T-helper 1 cell treated with Interleukin-12 subunit alpha and Interleukin-12 subunit beta and Interleukin-4 antibody, amounts not matched to agents 30 ng/mL and 1 ng/mL, for 36 hours (primary cell): ENCODE results near the gene ALDH16A1. TPM values are rescaled to one million over a fixed set of nuclear protein-coding genes. Genes with fewer than 3 reads are reported as not detected.

Experiments
- intact Hi-C: fragments of 100-400 bp; cut with micrococcal nuclease; formaldehyde crosslinking; loops from one replicate; pipeline ENCODE4 v1.15.1; 2024
- total RNA-seq: library from RNA; stranded (reverse); gene quantifications from 2 replicates; pipeline ENCODE4 v1.2.3, GENCODE V29; 2022

The ALDH16A1 gene
- total RNA-seq, 1 donor from 2014 or later, result 34.2 TPM

DNA sequence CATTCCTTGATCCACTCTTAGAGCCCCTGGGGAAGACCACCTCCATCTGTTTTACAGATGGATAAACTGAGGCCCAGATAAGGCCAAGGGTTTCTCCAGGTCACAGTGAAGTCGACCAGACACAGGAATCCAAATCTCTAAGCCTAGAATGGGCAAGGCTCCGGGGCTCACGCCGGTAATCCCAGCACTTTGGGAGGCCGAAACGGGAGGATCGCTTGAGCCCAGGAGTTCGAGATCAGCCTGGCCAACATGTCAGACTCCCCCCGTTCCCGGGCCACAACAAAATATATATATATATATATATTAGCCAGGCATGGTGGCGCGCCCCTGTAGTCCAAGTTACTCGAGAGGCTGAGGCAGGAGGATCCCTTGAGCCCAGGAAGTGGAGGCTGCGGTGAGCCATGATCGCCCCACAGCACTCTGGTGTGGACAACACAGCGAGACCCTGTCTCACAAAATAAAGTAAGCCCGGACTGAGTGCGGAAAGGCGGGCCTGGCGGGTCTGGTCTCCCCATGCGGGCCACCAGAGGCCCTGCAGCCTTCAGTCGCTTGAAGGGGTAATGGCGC is 33.8 kb downstream of the ALDH16A1 start:
- intact Hi-C loops, result loop anchor here (1.0 kb wide), 3 partner anchors 10 to 33 kb away; partner anchors contain the start of genes ALDH16A1, FLT3LG and RPS11

DNA sequence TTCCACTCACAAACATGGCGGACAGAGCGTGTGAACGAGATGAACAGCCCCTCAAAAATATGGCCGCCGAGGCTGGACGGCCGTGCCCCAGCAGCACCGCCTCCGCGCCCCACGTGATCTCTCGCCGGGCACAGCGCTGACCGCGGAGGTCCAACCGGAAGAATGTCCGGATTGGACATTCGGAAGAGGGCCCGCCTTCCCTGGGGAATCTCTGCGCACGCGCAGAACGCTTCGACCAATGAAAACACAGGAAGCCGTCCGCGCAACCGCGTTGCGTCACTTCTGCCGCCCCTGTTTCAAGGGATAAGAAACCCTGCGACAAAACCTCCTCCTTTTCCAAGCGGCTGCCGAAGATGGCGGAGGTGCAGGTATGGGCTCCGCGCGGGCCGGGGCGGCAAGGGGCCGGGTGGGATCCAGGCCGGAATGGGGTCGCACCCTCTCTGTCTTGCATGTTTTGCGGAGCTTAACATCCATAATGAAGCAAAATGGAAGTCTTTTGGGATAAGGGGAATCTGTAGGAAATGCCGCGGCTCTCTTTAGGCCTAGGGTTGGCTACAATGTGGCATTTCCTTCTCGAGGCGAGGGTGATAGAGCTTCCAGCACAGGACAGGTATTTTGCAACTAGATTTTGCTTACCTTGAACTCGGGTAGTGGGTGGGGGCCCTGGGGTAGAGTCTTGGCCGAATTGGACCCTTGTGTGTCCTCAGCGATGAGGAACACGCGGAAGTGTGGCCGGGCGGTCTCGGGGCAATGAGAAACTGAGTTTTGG is 34.4 kb downstream of the ALDH16A1 start, which contains the start of gene RPL13A:
RPL13A (plus strand) TSS at position 332 of the 769 bp plus-strand sequence; CDS start at position 354, 22 bp downstream.
- intact Hi-C loops, result loop anchor here (1.0 kb wide), 3 partner anchors 9 to 34 kb away; partner anchors contain the start of genes ALDH16A1, FLT3LG and RPS11

DNA sequence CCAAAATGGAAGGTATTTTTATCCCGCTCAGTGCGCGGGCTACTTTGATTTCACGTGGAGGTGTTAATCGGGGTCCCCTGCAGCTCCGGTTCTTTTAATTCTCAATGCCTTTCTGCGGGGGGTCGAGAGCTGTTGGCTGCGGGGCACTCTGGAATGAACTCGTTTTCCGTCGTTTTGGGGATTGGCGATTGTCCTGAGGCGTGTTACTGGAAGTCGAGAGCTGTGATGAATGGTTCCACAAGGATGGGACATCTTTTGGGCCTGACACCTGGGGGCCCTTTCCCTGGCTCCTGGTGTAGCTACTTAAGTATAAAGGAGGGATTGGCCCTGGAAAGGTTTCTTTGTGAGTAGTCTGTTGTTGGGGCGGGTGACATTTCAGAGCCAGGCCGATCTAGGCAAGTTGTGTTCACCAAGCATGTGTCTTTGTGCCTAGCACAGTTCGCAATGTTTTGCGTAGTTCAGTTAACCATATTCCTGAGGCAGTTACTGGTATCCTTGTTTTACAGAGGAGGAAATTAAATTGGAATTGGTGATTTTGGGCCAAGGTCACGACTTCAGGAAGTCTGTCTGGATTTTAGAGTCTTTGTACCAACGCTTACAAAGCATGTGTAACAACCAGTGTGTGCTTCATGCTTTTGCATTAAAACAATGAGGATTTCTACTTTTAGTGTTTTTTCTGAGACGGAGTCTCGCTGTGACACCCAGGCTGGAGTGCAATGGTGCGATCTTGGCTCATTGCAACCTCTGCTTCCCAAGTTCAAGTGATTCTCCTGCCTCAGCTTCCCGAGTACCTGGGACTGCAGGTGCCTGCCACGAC is 35.2 kb downstream of the ALDH16A1 start:
- intact Hi-C loops, result no loop called here

DNA sequence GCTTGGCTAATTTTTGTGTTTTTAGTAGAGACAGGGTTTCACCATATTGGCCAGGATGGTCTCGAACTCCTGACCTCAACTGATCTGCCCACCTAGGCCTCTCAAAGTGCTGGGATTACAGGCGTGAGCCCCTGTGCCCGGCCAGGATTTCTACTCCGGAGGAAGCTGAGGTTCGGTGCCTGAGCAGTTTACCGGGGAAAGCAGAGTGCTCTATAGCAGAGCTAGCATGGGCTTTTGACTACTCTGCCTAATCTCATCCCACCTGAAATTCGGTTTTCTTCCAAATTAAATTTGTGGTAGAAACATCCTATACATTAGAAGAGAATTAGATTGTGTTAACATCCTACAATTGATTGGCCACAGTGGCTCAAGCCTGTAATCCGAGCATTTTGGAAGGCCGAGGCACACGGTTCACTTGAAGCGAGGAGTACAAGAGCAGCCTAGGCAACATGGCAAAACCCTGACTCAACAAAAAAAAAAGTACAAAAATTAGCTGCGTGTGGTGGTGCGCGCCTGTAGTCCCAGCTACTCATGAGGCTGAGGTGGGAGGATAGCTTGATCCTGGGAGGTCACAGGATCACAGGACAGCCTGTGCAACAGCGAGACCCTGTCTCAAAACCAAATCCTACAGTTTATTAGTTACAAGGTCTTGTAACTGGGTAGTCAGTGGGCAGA is 36.0 kb downstream of the ALDH16A1 start:
- intact Hi-C loops, result no loop called here

DNA sequence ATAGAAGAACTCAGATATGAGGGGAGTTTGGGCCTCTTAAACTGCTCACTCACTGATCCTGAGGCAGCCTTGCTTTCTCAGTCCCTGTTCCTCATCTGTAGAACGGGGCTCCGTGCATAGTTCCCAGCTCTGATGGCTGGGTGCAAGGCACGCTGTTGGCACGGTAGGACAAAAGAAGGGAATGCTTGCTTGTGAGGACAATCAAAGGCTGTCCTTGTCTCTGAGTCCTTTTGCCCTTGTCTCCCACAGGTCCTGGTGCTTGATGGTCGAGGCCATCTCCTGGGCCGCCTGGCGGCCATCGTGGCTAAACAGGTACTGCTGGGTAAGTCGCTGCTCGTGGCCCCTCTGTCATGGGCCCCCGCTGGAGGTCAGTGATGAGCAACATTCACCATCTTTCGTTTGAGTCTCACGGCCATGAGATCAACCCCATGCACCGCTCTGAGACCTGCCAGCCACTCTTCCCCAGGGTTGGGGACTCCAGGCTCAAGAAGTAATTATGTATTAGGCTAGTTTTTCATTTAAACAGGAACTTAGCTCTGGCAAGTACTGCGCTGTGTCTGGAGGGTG is 36.7 kb downstream of the ALDH16A1 start:
- intact Hi-C loops, result no loop called here

DNA sequence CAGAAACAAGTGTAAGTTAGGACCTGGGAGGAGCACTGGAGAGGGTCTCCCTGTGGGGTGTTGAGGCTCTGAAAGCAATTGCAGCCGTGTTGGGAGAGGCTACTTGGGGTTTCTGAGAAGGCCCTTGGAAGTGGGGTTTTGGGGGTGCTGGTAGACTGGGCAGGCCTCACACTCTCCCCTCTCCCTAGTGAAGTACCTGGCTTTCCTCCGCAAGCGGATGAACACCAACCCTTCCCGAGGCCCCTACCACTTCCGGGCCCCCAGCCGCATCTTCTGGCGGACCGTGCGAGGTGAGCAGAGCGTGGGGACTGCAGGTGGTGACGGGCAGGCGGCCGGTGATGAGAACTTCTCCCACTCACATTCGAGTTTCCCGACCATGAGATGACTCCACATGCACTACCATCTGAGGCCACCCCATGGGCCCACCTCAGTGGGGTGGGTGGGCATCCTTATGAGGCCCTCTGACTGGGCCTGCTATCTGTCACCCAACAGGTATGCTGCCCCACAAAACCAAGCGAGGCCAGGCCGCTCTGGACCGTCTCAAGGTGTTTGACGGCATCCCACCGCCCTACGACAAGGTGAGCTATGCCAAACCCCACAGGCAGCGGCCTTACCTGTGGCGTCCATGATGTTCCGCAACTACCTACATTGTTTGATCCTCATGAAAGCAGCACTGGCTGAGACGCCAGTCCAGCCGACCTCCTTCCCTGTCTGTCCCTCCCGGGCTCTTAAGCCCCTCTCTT is 37.4 kb downstream of the ALDH16A1 start:
- intact Hi-C loops, result no loop called here

DNA sequence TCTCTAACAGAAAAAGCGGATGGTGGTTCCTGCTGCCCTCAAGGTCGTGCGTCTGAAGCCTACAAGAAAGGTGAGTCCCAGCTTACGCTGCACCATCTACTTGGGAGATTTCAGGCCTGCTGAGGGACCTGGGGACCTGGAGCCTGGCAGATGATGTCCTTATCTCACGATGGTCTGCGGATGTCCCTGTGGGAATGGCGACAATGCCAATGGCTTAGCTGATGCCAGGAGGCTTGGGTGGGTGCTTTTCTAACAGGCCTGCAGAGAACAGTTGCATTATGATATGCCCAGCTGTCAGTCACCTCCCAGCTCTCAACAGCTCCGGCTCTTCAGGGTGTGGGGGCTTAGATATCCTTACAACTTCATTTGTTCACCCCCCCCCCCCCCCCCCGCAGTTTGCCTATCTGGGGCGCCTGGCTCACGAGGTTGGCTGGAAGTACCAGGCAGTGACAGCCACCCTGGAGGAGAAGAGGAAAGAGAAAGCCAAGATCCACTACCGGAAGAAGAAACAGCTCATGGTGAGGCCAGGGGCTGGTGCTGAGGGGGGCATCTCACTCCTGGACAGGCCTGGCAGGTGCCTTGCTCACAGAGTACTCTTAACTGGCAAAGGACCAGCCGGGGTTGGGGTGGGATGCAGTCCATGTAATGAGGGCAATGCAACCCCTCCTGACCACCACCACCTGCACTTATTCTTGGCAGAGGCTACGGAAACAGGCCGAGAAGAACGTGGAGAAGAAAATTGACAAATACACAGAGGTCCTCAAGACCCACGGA is 38.2 kb downstream of the ALDH16A1 start:
- intact Hi-C loops, result no loop called here

DNA sequence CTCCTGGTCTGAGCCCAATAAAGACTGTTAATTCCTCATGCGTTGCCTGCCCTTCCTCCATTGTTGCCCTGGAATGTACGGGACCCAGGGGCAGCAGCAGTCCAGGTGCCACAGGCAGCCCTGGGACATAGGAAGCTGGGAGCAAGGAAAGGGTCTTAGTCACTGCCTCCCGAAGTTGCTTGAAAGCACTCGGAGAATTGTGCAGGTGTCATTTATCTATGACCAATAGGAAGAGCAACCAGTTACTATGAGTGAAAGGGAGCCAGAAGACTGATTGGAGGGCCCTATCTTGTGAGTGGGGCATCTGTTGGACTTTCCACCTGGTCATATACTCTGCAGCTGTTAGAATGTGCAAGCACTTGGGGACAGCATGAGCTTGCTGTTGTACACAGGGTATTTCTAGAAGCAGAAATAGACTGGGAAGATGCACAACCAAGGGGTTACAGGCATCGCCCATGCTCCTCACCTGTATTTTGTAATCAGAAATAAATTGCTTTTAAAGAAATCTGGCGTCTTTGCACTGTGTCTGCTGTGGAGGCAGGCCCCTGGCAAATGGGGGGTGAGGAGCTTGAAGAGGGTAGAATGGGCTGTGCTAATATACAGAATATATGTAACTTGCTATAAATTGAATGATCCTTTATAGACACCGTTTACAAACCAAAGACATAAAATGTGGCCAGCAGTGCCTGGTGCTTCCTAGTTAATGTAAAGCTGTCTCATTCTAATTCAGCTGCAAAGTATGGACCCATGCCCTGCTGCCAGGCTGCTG is 39.0 kb downstream of the ALDH16A1 start:
- intact Hi-C loops, result no loop called here

DNA sequence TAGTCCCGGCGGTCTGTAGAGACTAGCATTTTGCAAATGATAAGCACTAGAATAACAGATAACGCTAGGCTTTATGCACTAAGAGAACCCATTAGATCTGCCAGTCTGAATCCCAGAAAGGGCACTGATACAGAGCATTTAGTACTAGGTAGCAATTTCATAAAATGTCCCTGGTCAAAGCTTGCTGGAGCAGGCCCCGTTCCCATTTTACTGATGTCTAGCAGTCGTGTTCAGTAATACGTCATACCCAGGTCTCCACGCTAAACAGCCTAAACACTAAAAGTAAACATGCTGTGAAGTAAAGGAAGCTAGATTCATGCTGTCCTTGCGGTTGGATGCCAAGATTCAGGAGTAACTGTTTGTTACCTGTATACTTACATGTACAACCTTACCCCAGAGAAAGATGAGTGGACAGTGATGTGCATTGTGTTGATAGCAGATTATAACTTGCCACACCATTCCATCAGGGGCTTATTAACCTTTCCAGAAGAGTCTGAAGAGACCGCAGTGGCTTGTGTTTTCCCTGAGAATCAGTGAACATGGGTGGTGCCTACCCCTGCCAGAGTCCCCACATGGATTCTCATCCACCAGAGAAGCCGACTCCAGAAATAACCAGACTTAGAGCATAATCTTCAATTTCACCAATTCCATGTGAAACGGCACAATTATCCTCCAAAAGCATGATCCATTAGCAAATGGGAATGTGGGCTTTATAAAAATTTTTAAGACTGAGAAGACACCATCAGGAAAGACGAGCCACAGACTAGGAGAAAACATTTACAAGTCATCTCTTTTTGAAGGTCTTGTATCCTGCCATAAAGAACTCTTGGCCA is 39.8 kb downstream of the ALDH16A1 start:
- intact Hi-C loops, result no loop called here

DNA sequence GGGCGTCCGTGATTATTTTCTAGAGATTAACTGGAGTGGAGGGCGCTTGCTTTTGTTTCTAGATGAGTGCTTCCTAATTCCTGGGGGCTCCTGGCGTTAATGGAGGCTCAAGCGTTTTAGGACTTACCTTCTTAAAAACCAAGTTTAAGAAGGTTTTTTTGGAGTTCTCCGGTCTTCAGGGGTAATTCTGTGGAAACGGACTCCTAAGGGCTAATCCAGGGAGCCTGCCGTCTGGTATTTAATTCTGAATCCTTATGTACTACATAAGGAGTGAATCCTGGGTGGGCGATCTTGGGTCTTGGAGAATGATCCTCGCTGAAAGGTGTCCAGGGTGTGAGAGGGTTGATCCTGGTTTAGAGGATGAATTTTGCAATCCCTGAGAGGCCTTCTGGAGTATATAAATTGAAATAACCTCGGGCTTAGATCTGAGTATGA is 43.6 kb downstream of the ALDH16A1 start:
- intact Hi-C loops, result loop anchor here (1.0 to 2.0 kb wide), 15 partner anchors 9 to 860 kb away; partner anchors contain the start of genes BCL2L12, DBP, FLT3LG and FUZ

DNA sequence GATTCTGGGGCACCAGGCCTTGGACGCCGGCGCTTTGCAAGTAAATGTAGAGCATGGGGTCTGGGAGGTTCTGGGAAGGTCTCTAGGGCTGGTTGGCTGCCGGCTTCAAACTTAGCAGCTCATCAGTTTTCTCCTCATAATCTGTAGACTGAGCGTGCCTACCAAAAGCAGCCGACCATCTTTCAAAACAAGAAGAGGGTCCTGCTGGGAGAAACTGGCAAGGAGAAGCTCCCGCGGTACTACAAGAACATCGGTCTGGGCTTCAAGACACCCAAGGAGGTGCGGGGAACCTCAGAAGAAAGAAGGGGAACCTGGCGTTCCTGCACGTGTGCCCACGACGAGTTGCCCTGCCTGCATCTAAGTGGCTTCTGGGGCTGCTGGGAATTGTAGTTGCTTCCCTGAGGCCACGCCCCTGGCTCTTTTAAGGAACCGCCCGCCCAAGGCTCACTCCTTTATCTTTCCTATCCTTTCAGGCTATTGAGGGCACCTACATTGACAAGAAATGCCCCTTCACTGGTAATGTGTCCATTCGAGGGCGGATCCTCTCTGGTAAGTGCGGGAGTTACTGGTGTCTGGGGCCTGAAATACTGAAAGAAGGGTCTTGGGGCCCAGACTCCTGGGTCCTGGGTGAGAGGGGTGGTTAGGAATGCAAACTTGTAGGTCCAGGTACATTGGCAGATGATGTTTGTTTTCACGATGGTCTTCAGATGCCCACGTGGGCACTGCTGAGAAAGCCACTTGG is 44.2 kb downstream of the ALDH16A1 start:
- intact Hi-C loops, result loop anchor here (2.0 kb wide), 3 partner anchors 54 to 860 kb away; partner anchors contain the start of genes DBP and FUZ

DNA sequence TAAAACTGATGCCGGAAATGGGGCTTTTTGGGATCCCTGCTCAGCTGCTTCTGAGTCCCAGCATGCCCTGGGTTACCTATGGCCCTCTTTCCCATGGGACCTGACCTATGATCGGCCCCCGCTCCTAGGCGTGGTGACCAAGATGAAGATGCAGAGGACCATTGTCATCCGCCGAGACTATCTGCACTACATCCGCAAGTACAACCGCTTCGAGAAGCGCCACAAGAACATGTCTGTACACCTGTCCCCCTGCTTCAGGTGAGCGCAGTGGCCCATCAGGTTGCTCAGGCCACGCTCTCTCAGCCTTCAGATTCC is 44.7 kb downstream of the ALDH16A1 start:
- intact Hi-C loops, result loop anchor here (2.0 kb wide), 3 partner anchors 55 to 861 kb away; partner anchors contain the start of genes DBP and FUZ

DNA sequence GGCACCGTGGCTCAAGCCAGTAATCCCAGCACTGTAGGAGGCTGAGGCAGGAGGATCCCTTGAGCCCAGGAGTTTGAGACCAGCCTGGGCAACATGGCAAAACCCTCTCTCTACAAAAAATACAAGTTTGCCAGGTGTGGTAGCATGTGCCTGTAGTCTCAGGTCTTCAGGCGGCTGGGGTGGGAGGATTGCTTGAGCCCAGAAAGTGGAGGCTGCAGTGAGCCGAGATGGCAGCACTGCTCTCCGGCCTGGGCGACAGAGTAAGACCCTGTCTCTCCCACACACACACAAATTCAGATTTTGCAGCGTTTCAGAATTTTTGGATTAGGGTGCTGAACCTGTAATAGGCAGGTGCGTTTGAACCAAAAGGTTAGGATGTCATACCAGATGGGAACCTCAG is 45.5 kb downstream of the ALDH16A1 start:
- intact Hi-C loops, result no loop called here

DNA sequence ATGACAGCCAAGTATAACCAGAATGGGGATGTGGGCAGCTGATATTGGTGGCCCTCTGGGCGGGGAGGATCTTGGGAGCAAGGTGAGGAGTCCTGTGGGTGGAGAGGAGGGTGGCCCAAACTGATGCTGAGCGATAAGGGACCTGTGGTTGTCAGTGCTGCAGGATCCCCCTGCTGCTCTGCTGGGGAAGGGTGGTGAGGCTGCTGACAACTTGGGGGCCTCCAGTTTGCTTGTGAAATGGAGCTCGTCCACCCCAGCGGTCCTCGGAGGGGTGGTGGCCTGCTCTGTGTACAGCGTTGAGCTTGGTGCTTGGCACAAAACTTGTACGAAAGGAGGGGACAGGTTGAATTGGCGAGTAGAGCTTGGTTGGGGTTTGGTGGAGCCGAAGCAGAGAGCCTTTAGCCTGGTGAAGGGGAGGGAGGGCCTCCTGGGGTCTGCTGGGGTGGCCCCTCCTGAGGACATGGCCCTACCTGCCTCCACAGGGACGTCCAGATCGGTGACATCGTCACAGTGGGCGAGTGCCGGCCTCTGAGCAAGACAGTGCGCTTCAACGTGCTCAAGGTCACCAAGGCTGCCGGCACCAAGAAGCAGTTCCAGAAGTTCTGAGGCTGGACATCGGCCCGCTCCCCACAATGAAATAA is 46.1 kb downstream of the ALDH16A1 start:
- intact Hi-C loops, result no loop called here

DNA sequence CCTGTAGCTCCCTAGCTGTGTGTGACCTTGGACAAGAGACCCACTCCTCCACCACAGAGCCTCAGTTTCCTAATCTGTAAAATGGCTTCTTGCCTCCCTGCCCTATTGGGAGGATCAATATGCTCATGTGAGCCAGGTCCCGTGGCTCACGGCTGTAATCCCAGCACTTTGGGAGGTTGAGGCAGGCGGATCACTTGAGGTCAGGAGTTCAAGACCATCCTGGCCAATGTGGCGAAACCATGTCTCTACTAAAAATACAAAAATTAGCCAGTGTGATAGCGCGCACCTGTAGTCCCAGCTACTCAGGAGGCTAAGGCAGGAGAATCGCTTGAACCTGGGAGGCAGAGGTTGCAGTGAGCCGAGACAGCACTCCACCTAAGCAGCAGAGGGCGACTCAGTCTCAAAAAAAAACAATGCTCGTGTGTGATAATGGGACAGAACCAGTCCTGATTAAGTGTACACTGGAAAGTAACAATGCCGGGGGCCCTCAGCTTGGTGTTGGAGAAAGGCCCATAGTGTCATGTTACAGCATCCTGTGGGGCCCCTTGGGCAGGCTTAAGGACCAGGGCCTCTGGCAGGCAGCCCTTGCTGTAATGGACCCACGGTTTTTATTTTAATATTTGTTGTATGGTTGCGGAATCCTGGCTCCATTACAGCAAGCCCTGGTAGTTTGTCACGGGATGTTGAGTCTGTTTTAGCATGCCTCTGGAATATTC is 50.0 kb downstream of the ALDH16A1 start:
- intact Hi-C loops, result no loop called here

DNA sequence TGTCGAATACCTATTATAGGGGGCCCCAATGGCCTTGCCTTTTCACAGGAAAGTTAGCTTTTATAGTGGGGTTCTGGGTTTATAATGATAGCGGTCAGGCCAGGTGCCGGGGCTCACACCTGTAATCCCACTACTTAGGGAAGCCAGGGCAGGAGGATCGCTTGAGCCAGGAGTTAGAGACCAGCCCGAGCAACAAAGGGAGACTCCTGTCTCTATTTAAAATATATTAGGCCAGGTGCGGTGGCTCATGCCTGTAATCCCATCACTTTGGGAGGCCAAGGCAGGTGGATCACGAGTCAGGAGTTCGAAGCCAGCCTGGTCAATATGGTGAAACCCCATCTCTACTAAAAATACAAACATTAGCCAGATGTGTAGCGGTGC is 50.5 kb downstream of the ALDH16A1 start:
- intact Hi-C loops, result no loop called here
